Raji (cell line): Measurements from ENCODE around the gene RAP1GDS1.

ENCODE experiments used
- POLR2A ChIP-seq: IDR thresholded peaks from 2 replicates; pipeline ENCODE4 v1.6.1; 2011; ENCODE audit warnings: low read depth, low read length, control low read depth; ENCODE audit not compliant: insufficient read depth

RAP1GDS1 gene

DNA sequence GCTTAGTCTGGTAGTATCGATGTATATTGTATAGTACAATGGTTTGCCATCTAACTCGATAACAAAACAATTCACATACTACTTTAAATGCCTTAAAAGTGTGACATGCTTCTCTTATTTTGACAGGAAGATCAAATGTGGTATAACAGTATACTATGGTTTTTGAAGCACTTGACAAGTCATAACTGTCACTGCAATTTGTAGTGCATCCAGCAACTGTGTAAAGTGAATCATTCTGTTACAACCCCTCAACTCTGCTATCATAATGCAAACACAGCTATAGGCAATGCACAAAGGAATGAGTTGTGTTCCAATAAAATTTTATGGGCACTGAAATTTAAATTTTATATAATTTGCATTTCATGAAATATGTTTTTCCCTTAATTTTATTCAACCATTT is 14.0 kb downstream of the RAP1GDS1 start:
- no peak for TF ChIP-seq POLR2A

DNA sequence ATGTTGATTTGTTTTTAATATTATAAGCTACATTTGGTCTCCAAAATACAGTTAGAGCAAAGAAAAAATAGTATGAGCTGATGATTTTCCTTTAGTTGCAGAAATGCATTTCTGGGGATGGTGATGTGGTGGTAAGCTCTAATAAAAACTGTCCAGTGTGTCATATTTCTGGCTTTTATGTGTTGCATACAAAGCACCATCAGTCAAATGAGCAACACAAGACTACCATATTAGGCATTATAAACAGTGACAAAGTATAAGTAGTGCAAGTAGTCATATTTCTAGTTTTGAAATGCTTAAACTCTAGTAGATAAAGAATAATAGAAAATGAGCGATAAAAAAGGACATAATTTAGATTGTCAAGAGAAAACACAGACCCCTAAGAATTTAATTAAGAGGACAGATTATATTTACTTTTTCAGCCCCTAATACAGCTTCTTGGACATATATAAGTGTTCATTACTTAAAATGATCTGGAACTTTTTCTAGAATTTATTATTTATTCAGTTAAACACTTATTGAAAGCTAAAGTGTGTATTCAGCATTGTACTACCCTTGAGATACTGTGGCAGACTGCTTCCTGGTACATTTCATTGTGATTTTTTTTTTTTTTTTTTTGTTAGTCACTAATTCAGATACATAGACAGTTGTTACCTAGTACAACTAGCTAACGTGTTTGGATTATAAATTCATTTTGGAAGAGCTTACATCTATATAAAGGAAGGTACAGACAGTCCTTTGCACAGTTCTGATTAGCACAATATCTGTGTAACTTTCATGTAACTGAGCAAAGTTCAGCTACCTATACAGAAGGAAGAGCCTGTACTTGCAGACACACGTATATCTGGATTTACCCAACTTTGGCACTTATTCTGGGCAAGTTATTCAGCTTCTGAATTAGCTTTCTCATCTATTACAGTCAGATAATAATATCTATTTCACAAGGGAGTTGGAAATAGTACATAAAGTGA is 22.3 kb downstream of the RAP1GDS1 start:
- TF ChIP-seq POLR2A: no peak

- TF ChIP-seq POLR2A: no peak
Observed at GRCh38 chr4:98284640-98285046, 23.5 kb downstream of the RAP1GDS1 start.

- no peak for TF ChIP-seq POLR2A
Observed at GRCh38 chr4:98285676-98286075, 24.5 kb downstream of the RAP1GDS1 start.

- no peak for TF ChIP-seq POLR2A
Observed at GRCh38 chr4:98287328-98287727, 26.1 kb downstream of the RAP1GDS1 start.

DNA sequence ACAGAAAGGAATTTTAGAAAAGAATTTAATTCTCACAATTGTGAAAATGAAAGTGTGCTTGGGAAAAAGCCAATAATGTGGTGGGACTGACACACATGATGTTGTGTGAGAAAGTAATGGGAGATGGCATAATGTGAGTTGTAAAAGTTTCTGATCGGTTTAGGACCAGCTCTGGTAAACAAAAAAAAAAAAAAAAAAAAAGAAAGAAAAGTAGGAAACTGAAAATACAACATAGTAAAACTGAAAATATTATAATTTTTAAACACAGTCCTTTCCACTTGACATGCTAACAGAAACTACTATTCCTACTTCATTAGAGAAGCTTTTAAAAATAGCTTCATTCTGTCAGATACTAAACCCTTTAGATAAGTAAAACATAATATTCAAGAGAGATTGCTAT is 28.2 kb downstream of the RAP1GDS1 start:
- TF ChIP-seq POLR2A: no peak

DNA sequence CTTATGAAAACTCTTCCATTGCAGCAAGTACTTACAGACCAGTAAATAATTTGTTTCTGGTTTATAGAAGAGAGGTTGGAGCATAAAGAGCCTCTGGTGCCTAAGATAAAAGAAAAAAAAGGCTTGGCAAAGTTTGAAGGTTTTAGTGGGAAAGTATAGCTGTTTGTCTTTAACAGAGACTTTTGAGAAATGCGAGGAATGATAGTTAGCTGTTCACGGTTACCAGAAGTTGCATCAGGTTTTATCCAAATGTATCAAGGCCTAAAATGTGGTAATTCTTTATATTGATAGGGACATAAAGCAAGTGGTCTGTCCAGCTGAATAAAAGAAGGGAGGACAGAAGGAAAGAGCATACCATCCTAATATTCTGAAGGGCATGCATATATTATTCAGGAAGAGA is 29.3 kb downstream of the RAP1GDS1 start:
- TF ChIP-seq POLR2A: no peak

GRCh38 chr4:98293104-98293887 is 32.1 kb downstream of the RAP1GDS1 start:
- TF ChIP-seq POLR2A: no peak

DNA sequence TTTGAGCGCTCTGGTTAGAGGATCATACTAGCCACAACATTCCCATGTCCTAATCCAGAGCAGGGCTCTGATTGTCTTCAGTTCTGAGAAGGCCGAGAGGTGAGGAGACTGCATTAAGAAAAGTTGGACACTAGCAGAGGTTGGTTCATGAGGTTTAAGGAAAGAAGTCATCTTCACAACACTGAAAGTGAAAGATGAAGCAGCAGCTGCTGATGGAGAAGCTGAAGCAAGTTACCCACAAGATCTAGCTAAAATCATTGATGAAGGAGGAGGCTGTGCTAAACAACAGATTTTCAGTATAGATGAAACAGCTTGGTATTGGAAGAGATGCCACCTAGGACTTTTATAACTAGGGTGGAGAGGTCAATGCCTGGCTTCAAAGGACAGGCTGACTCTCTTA is 36.8 kb downstream of the RAP1GDS1 start:
- TF ChIP-seq POLR2A: no peak

DNA sequence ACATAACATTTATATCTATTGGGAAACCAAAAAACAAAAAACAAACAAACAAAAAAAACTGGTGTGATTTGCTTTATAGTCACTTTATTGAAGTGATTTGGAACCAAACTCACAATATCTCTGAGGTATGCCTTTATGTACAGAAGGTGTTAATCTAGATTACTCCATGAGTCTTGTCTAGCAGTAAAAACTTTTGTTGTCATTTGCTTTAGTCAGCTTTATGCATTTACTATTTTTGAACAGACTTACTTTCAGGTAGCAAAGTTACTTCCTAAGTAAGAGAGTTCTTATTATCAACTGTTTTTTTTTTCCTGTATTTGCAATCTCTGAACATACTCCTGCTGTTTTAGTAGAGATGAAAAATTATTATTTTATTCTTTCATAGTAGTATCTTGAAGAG is 39.5 kb downstream of the RAP1GDS1 start:
- TF ChIP-seq POLR2A: no peak

DNA sequence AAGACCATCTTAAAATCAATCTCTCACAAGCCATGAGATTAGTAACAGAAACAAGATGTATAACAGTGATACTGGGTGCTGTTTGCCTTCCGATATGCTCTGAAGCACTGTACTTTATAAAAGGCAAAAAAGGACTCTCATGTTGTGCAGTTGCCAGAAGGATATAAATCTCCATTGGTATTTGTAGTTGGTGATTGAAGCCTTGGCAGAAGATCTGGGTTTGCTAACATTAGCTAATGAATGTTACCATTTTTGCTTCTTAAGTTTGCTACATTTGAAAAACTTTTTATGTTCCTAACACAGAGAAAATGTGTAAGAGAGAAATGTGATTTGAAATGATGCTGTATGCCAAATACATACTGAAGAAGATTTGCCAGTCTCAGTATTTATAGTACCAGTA is 44.4 kb downstream of the RAP1GDS1 start:
- no peak for TF ChIP-seq POLR2A

GRCh38 chr4:98310867-98311266 is 49.7 kb downstream of the RAP1GDS1 start:
- TF ChIP-seq POLR2A: no peak

DNA sequence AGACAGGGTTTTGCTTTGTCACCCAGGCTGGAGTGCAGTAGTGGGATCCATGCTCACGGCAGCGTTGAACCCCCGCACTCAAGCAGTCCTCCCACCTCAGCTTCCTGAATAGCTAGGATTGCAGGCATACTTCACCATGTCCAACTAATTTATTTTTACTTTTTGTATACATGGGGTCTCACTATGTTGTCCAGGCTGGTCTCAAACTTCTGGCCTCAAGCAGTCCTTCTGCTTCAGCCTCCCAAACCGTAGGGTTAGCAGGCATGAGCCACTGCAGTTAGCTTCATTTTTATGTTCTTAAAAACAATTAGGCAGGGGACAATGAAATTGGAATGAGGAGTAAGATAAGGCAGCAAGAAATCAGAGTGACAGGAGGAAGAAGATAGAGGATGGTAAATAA is 50.5 kb downstream of the RAP1GDS1 start:
- TF ChIP-seq POLR2A: no peak

- TF ChIP-seq POLR2A: no peak
Observed at GRCh38 chr4:98314791-98315565, 53.8 kb downstream of the RAP1GDS1 start.

DNA sequence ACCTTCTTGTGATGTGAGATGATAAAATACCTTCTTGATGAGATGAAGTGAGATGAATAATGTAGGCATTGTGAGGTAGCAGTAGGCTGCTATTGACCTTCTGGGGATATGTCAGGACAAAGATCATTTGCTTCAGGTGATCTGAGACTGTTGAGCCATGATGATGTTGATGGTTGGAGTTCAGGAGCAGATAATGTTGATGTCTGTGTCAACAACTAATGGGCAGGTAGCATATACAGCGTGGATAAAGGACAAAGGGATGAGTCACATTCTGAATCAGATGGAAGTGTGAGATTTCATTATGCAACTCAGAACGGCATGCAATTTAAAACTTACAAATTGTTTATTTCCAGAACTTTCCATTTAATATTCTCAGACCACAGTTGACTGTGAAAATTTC is 57.3 kb downstream of the RAP1GDS1 start:
- TF ChIP-seq POLR2A: no peak

DNA sequence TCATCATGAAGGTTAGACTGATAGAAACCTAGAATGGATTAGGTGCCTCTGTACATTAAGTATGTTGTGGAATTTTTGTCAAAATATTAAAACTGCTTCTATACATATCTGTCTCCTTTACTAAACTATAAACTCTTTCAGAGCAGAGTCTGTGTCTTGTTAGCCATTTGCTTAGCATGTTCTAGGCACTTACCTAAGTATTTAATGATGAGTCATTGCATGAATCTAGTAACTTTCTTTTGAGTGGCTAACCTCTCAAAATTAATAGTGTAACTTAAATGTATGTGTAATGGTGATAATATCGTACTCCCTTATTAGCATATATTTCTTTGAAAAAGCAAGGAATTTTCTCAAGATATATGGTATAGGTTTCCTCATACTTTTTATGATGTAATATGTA is 57.8 kb downstream of the RAP1GDS1 start:
- TF ChIP-seq POLR2A: no peak

GRCh38 chr4:98326168-98326567 is 65.0 kb downstream of the RAP1GDS1 start:
- no peak for TF ChIP-seq POLR2A
